Fibroblast of lung (primary cell): ENCODE data around the gene CDH4.

Experiments used
- EZH2 ChIP-seq: IDR thresholded peaks from 2 replicates; pipeline ENCODE4 v1.5.1; 2012; ENCODE audit warnings: low read length, control low read depth, mild to moderate bottlenecking; ENCODE audit errors: missing control alignments
- TF ChIP-seq, protein P1 (sequence below), 2 donors: IDR thresholded peaks in 1 of 2; conservative IDR thresholded peaks in 1 of 2; 1 replicate in 1 of 2; 2 replicates in 1 of 2; pipeline ENCODE4 v1.5.1; 2011 to 2012; ENCODE audit warnings: low read length in 2 of 2, control low read depth in 1 of 2, inconsistent platforms in 1 of 2, low read depth in 1 of 2, mild to moderate bottlenecking in 1 of 2

GRCh38 chr20:61524951-61525666 lies 273.0 kb downstream of the CDH4 start:
- TF ChIP-seq, protein P1, sequence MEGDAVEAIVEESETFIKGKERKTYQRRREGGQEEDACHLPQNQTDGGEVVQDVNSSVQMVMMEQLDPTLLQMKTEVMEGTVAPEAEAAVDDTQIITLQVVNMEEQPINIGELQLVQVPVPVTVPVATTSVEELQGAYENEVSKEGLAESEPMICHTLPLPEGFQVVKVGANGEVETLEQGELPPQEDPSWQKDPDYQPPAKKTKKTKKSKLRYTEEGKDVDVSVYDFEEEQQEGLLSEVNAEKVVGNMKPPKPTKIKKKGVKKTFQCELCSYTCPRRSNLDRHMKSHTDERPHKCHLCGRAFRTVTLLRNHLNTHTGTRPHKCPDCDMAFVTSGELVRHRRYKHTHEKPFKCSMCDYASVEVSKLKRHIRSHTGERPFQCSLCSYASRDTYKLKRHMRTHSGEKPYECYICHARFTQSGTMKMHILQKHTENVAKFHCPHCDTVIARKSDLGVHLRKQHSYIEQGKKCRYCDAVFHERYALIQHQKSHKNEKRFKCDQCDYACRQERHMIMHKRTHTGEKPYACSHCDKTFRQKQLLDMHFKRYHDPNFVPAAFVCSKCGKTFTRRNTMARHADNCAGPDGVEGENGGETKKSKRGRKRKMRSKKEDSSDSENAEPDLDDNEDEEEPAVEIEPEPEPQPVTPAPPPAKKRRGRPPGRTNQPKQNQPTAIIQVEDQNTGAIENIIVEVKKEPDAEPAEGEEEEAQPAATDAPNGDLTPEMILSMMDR (conservative IDR thresholded peaks at IDR 0.05 in 1 of 2, IDR thresholded peaks at IDR 0.05 in 1 of 2; ENCODE audit: low read depth in 1 of 2, low read length in 2 of 2) = no peak
- no peak for TF ChIP-seq EZH2
